Skeletal muscle tissue (tissue), 4 donors: ENCODE measurements around the gene LRP2. TPM values are rescaled to one million over a fixed set of nuclear protein-coding genes. Genes with fewer than 3 reads are reported as not detected.
"Not testable (repeated sequence)": the region's sequence is repeated elsewhere in the genome, so short reads cannot be mapped to it uniquely, and the experiment has no call there.

Experiments used
- H3K27ac ChIP-seq: one replicate; pipeline ENCODE4 v1.7.0; 2013; ENCODE audit warnings: mild to moderate bottlenecking, low read depth, low read length, inconsistent platforms
- H3K27me3 ChIP-seq, 3 donors: one replicate each; pipeline ENCODE4 v1.7.0; 2013; ENCODE audit warnings: low read length in 3 of 3; ENCODE audit not compliant: control insufficient read depth in 3 of 3, insufficient read depth in 3 of 3
- H3K36me3 ChIP-seq, 3 donors: one replicate each; pipeline ENCODE4 v1.7.0; 2013; ENCODE audit warnings: low read length in 3 of 3; ENCODE audit not compliant: control insufficient read depth in 3 of 3, insufficient read depth in 3 of 3
- H3K4me1 ChIP-seq, 3 donors: one replicate each; pipeline ENCODE4 v1.7.0; 2013; ENCODE audit warnings: low read length in 3 of 3, mild to moderate bottlenecking in 3 of 3; ENCODE audit not compliant: control insufficient read depth in 3 of 3, insufficient read depth in 3 of 3
- H3K4me3 ChIP-seq, 3 donors: one replicate each; pipeline ENCODE4 v1.7.0; 2013; ENCODE audit warnings: low read length in 3 of 3
- H3K9ac ChIP-seq, 3 donors: one replicate each; pipeline ENCODE4 v1.7.0; 2013; ENCODE audit warnings: low read length in 3 of 3, mild to moderate bottlenecking in 3 of 3, moderate library complexity in 2 of 3, low read depth in 1 of 3
- H3K9me3 ChIP-seq, 3 donors: one replicate each; pipeline ENCODE4 v1.7.0; 2013; ENCODE audit warnings: low read length in 3 of 3; ENCODE audit not compliant: control insufficient read depth in 3 of 3
- total RNA-seq: library from RNA; depleted of rRNA; stranded (reverse); fragments of >200 nt; gene quantifications from one replicate; pipeline ENCODE4 v1.2.3, GENCODE V29; 2014
- donor health status: Osteomylitis.

LRP2 gene
- total RNA-seq, 1 donor from 2014 or later = under 0.01 TPM

DNA sequence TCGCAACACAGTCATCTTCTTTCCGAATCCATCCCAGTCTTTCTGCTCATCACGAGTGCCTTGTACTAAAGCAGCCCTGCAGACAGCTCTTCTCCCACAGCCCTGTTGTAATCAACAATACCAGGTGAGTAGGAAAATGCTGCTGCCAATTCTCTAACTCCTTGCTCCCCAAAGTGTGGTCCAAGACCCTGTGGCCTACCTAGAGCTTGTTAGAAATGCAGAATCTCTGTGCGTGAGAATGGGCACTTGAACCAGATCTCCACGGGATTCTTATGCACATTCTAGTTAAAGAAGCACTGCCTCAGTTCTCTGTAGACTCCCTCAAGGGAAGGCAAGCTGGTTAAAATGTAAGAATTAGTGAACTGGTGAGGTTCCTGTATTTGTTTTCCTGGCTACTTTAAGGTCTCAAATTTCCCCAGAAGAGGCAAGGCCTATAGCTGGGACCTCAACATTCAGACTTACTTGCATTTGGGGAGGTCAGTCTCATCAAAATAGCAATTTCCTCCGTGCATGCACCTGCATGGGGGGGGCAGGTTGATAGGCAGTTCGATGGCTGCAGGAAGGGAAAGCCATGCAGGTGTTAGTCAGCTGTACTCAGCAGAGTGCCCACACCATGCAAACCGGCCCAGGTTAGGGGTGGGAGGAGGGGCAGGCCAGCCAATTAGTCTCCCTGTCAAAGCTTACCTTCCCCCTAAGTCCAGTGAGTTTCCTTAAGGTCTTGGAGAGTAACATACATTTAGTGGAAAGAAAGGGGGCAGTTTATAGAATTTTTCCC is 222.2 kb downstream of the LRP2 start:
- Histone ChIP-seq H3K4me3 (no peak overlapping the region), H3K36me3 (no peaks in the 10 kb centered on the region), H3K27ac (no peak overlapping the region), H3K27me3 (no peaks in the 10 kb centered on the region), H3K4me1 (no peaks in the 10 kb centered on the region), H3K9ac (no peak overlapping the region), H3K9me3 (no peaks in the 10 kb centered on the region)

GRCh38 chr2:169139145-169139544 is 223.2 kb downstream of the LRP2 start:
- no peaks in the 10 kb centered on the region for H3K36me3 ChIP-seq
- H3K4me3 ChIP-seq = no peak overlapping the region
- H3K27ac ChIP-seq = no peak overlapping the region
- H3K27me3 ChIP-seq = no peaks in the 10 kb centered on the region
- no peaks in the 10 kb centered on the region for H3K4me1 ChIP-seq
- H3K9me3 ChIP-seq = no peaks in the 10 kb centered on the region
- H3K9ac ChIP-seq = no peak overlapping the region

GRCh38 chr2:169137924-169138323 is 224.4 kb downstream of the LRP2 start:
- H3K9ac ChIP-seq = no peak overlapping the region
- no peak overlapping the region for H3K27ac ChIP-seq
- no peak overlapping the region for H3K4me3 ChIP-seq

GRCh38 chr2:169136885-169137534 is 225.3 kb downstream of the LRP2 start:
- H3K9ac ChIP-seq = no peak overlapping the region
- no peak overlapping the region for H3K27ac ChIP-seq
- H3K9me3 ChIP-seq = no peaks in the 10 kb centered on the region
- peaks cover 0 to 4% (median 0%) of the 10 kb centered on the region in 3 donors for H3K27me3 ChIP-seq
- no peak overlapping the region for H3K4me3 ChIP-seq
- no peaks in the 10 kb centered on the region for H3K36me3 ChIP-seq
- no peaks in the 10 kb centered on the region for H3K4me1 ChIP-seq

More at GRCh38 chr2:169137924-169138323, 224.4 kb downstream of the LRP2 start:
- no peaks in the 10 kb centered on the region for H3K9me3 ChIP-seq
- H3K4me1 ChIP-seq = no peaks in the 10 kb centered on the region
- H3K27me3 ChIP-seq = no peaks in the 10 kb centered on the region
- no peaks in the 10 kb centered on the region for H3K36me3 ChIP-seq

DNA sequence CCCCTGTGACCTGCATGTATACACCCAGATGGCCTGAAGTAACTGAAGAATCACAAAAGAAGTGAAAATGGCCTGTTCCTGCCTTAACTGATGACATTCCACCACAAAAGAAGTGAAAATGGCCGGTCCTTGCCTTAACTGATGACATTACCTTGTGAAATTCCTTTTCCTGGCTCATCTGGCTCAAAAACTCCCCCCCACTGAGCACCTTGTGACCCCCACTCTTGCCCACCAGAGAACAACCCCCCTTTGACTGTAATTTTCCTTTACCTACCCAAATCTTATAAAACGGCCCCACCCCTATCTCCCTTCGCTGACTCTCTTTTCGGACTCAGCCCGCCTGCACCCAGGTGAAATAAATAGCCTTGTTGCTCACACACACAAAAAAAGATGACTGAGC is 225.9 kb downstream of the LRP2 start:
- not testable (repeated sequence) for H3K4me1 ChIP-seq, H3K9ac ChIP-seq, H3K4me3 ChIP-seq, H3K27ac ChIP-seq, H3K36me3 ChIP-seq, H3K27me3 ChIP-seq, H3K9me3 ChIP-seq

DNA sequence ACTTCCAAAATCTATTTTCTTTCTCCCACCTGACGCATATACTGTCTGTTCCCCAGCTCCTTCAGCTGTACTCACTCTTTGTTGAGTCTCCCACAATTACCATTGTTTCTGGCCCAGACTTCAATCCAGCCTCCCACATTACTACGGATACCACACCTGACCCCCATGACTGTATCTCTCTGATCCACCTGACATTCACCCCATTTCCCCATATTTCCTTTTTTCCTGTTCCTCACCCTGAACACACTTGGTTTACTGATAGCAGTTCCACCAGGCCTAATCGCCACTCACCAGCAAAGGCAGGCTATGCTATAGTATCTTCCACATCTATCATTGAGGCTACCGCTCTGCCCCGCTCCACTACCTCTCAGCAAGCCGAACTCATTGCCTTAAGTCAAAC is 228.1 kb downstream of the LRP2 start:
- H3K9ac ChIP-seq, H3K4me1 ChIP-seq, H3K9me3 ChIP-seq, H3K27ac ChIP-seq, H3K4me3 ChIP-seq, H3K27me3 ChIP-seq, H3K36me3 ChIP-seq: not testable (repeated sequence)

GRCh38 chr2:169131587-169132512 is 230.5 kb downstream of the LRP2 start:
- H3K27me3 ChIP-seq = peaks cover 0 to 4% (median 0%) of the 10 kb centered on the region in 3 donors
- no peak overlapping the region for H3K27ac ChIP-seq
- H3K36me3 ChIP-seq = no peaks in the 10 kb centered on the region
- no peaks in the 10 kb centered on the region for H3K9me3 ChIP-seq
- no peak overlapping the region for H3K4me3 ChIP-seq
- no peak overlapping the region for H3K9ac ChIP-seq
- no peaks in the 10 kb centered on the region for H3K4me1 ChIP-seq

DNA sequence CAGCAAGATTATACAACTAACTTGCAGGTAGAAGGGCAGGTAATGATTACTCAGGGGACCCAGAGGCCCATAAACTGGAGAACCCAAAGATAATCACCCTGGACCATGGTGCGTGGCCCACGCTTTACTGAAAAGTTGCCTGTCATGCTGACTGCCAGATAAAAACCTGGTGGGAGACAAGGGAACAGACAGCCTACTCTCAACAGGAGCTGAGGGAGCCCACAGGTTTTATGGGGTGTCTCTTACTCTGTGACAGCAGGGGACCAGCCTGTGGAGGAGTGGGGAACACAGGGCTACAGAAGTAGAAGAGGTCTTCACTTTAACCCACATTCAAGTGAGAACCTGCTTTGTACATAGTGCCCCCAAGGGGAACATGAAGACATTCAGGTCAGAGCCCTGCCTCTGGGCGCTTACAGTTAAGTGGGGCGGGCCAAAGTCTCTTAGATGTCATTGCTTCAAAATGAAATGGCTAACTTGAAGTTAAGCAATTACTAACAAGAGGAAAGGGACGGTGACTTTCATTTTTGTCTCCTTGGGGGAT is 232.6 kb downstream of the LRP2 start:
- Histone ChIP-seq H3K4me3 (no peak overlapping the region), H3K4me1 (no peaks in the 10 kb centered on the region), H3K9ac (no peak overlapping the region), H3K36me3 (no peaks in the 10 kb centered on the region), H3K9me3 (no peaks in the 10 kb centered on the region), H3K27me3 (peaks cover 0 to 4% (median 0%) of the 10 kb centered on the region in 3 donors), H3K27ac (no peak overlapping the region)

GRCh38 chr2:169119851-169120250 is 242.5 kb downstream of the LRP2 start:
- Histone ChIP-seq H3K36me3 (no peaks in the 10 kb centered on the region), H3K9me3 (no peaks in the 10 kb centered on the region), H3K27me3 (peaks cover 0 to 3% (median 0%) of the 10 kb centered on the region in 3 donors), H3K4me1 (no peaks in the 10 kb centered on the region), H3K9ac (no peak overlapping the region), H3K4me3 (no peak overlapping the region), H3K27ac (no peak overlapping the region)
